HG03342 (cell line): ENCODE results near the gene FAM117A.
"Not testable (repeated sequence)": the region's sequence is repeated elsewhere in the genome, so short reads cannot be mapped to it uniquely, and the experiment has no call there.

Experiments
- ATAC-seq: cut with Tn5 transposase; IDR thresholded peaks from one replicate; pipeline ENCODE4 v1.9.1; 2021; ENCODE audit warnings: mild to moderate bottlenecking, moderate library complexity; ENCODE audit not compliant: unreplicated experiment

Gene FAM117A

GRCh38 chr17:49764559-49765180 is 739 bp upstream of the FAM117A start:
- ATAC-seq = no peak

DNA sequence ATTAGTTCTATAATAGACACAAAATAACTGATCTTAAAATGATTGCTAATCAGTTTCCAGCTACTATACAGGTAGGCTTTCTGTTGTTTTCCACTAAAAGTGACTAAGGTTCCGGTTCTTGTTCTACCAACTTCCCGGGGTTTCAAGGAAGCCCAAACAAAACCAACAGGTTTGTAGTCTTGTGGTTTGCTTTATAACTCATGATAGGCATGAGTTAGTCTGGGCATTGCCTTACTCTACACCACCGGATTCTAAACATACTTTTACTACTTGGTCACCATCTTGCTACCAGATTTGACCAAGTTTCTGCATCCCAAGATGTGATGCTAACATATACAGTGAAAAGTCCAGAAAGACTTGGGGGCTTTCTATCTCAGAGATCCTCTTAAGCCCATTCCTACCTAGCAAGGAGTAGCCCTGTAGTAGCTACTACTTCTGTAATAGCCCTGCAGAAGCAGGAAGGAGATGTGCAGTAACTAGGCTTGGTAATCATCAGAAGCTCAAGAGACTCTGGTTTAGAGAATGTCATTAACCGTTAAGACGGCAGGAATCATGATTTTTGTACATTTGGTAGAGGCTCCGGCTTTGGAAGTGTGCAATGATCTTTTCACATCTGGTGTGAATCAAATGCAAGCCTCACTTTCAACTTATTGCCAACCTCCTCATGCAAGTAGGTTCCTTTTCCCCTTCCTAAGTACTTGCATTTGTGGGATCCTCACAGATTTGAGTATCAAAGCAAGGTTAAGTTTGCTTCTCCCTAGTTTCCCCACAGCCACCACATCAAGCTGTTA is 1.6 kb downstream of the FAM117A start:
- ATAC-seq = no peak

- no peak for ATAC-seq
Observed at GRCh38 chr17:49760932-49761558, 2.9 kb downstream of the FAM117A start.

DNA sequence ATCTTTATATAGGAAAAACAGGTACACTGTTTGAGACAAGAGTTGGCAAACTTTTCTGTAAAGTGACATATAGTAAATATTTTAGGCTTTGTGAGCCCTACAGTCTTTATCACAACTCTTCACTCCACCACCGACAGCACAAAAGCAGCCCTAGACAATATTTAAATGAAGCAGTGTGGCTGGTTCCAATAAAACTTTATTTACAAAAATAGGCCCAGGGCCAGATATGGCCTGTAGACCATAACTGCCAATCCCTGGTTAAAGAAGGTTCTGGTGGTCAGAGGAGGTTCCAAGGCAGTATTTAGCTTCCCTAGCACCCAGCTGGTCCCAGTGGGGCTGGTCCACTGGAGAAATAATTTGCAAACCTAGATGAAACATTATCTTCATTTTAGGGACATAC is 3.6 kb downstream of the FAM117A start:
- no peak for ATAC-seq

DNA sequence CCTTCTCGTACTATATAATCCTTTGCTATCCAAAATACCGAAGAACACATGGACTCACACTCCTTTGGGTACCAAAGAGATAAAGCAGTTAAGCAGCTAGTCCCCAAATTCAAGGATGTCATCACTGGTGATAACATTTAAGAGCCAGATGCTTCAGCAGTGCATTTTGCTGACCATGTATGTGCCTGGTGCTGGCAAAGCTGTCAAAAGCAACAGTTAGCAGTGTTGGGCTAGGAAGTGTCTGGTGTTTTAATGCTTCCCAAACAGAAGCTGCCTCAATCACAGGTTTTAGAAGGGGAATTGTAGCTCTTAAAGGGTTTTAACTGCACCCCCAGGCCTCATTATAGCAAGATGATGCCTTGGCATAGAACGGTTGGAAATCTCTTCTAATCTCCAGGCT is 4.7 kb downstream of the FAM117A start:
- no peak for ATAC-seq

GRCh38 chr17:49758464-49759010 is 5.4 kb downstream of the FAM117A start:
- not testable (repeated sequence) for ATAC-seq

DNA sequence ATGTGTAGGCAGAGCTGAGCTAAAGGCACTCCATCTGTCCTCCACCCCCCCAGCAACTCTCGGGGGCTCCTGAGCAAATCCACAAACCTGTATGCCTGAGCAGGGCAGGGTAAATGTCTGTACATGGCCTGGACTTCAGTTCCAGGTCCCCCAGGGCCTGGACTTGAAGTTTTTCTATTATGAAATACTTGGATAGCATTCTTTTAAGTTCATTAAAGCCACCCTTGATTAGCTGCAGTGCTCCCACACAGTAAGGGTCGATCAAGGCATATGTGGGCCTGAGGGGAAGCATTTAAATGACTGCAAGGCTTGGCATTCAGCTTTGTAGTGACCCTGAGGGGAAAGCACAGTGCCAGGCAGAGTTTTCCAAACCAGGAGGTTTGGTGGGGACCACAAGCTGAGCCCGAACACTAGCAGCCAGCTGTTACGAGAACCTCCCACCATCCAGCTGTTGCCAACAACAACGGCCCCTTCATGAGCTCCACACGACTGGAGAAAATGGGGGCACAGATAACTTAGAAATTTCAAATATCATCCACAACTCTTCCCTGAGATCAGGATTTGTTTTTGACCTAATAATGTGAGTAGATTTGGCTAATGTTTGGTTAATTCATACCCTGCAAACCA is 6.7 kb downstream of the FAM117A start:
- no peak for ATAC-seq

DNA sequence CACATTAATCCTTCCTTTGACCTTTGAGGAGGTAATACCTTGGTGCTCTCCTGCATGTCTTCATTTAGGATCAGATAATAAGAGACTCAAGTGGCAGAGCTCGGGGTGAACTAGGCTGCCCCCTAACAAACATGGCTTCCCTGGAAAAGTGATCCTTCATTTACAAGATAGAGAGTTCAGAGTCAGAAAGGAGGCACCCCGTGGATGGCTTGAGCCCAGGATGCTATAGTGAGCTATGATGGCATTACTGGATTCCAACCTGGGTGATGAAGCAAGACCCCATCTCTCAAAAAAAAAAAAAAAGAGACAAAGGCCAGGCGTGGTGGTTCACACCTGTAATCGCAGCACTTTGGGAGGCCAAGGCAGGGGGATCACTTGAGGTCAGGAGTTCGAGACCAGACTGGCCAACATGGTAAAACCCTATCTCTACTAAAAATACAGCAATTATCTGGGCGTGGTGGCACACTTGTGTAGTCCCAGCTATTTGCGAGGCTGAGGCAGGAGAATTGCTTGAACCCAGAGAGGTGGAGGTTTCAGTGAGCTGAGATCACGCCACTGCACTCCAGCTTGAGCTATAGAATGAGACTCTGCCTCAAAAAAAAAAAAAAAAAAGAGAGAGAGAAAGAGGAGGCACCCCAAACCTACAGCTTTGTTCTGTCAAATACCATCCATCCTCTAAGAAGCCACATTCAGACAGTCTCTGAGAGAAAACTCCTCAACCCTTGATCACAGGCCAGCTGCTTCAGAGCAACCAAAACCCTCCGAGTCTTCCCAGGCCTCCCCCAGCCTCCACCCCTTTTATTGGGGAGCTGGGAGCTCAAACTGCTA is 7.4 kb downstream of the FAM117A start:
- no peak for ATAC-seq

DNA sequence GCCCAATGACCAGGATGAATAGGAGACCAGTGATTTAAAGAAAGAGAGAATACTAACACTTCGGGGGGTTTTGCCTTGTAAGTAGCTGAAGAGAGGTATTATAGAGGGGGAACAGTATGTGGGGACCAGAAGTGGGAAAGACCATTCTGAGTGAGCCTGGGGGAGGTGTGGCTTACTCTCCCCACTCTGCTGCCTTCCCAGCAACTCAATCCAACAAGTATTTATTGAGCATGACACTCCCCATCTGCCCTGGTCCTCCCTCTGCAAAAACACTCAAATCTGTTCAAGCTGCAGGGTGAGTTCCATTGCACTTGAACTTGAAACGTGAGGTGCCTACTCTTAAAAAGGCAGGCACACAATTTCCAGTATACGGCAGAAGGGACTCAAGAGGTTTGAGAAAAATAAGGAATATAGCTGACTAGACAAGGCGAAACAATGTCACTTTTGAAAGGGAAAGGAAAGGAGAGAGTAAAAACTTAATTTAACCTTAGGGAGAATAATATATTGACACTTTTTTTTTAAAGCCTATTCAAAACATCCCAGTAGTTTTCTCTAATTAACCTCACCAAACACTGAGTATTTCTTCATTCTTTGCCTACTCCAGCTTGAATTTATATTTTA is 8.2 kb downstream of the FAM117A start:
- no peak for ATAC-seq

GRCh38 chr17:49753959-49754391 is 10.0 kb downstream of the FAM117A start:
- ATAC-seq = no peak

GRCh38 chr17:49752508-49752907 is 11.4 kb downstream of the FAM117A start:
- no peak for ATAC-seq

- no peak for ATAC-seq
Observed at GRCh38 chr17:49749730-49750129, 14.2 kb downstream of the FAM117A start.

- ATAC-seq = peak; percentile 80
Observed at GRCh38 chr17:49748791-49749190, 15.1 kb downstream of the FAM117A start.

GRCh38 chr17:49748223-49748622 is 15.7 kb downstream of the FAM117A start:
- no peak for ATAC-seq

DNA sequence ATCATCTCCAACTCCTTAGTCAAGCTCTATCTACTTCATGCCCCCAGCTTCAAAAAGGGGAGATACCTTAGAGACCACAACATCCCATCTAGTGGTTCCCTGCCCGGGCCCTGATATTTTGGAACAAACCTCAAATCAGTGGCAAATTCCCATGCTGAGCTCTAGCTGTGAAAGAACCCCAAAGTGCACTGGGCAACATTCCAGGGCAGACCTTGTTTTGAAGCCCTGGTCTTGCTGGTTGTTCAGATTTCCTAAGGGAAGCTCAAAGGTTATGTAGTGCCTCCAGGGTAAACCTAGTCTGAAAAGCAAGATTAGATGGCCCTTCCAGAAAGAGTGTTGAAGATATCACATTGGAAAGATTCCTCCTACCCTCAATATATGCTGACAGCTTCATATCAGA is 16.3 kb downstream of the FAM117A start:
- no peak for ATAC-seq

DNA sequence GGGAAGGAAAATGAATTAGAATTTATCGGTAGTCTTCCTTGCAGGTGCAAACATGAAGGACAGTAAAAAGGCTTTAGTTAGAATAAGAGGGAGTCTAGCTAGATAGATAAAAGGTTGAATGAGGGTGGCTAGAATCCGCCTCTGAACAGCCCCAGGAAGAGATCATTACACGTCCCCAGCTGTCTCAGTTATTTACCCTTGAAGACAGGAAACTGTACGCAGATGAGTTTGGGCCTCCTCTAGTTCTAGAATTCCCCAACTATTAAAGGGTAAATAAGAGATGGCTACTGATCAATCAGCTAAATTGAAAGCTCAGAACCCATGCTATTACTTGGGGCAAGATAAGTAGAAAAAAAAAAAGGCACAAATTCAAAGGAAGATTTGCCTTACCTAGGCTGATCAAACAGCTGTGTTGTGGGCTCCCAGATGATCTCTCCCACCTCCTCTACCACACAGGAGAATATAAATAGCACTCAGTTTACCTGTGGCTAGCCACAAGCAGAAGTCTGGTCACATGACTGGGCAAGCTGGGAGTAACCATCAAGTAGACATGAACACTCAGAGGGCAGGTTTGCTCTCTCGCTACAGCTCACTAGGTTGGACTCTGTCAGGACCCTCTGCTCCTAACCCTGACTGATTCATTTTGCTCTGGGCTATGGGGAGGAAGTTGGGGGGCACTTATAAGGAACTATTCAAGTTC is 17.0 kb downstream of the FAM117A start:
- ATAC-seq = peak; percentile 43

DNA sequence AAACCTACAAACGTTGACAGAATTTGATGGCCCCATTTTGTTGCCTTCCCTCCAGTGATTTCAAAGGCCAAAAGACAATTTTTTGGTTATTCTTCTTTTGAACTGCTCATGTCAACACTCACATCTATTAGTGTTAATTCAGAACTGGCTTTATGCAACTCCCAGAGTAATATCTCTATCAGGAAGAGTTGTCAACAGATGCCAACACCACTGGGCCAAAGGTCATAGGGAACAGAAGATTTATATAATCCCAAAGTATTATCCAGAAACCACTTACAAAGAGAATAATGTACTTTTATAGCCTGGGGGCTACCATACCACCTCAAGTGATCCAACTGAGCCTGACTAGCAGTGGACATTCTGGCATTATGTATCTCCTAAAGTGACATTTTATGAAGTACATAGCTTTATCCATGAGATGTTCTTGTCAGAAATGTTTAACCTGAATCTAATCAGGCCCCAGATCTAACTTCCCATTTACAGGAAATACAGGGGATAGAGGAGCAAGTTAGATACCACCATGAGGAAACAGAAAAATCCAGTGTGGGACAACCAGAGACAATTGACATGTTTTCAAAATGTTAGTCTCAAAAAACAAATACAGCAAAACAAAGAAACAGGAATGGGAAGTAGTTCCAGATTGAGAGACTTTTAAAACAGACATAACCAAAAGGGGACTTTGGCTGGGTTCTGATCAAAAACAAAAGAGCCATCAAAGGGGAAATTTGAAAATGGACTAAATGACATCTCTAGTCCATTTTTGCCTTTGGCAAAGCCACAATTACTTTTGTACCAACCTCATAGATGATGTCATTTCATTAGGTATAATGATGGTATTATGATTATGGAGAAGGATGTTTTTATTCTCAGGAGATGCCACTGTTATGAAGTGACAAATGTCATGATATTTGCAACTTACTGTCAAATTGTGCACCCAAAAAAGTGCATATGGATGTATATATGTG is 18.5 kb downstream of the FAM117A start:
- ATAC-seq = no peak

DNA sequence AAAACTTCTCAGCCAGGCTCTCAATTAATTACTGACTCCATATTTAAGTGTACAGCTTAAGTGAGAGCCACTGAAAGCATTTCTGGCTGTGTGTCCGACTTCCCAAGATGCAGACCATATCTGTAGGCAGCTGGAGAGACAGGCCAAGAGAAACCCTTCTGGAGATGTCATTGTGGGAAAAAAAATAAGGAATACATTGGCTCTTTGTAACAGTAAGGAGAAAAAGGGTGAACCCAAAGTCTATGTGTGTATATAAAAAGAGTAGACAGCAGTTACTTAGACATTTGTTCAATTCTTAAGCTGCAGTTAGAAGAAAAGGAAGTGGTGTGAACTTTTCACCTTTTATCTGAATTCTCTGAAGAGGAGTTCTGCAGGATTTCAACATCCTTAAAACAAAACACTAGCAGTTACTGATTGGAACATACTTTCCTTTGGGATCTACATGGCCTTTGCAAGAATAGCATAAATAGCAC is 21.7 kb downstream of the FAM117A start:
- no peak for ATAC-seq
